CD4-positive, alpha-beta T cell treated with Interleukin-6 for 4 hours (primary cell): ENCODE results near the gene BAG5.

Experiments used
- DNase-seq: peaks from one replicate; pipeline ENCODE4 v3.0.0-alpha.2; 2020; ENCODE audit warnings: mixed read lengths

BAG5 gene

GRCh38 chr14:103546652-103547454 is 15.6 kb downstream of the BAG5 start:
- peak; percentile 85 for DNase-seq

DNA sequence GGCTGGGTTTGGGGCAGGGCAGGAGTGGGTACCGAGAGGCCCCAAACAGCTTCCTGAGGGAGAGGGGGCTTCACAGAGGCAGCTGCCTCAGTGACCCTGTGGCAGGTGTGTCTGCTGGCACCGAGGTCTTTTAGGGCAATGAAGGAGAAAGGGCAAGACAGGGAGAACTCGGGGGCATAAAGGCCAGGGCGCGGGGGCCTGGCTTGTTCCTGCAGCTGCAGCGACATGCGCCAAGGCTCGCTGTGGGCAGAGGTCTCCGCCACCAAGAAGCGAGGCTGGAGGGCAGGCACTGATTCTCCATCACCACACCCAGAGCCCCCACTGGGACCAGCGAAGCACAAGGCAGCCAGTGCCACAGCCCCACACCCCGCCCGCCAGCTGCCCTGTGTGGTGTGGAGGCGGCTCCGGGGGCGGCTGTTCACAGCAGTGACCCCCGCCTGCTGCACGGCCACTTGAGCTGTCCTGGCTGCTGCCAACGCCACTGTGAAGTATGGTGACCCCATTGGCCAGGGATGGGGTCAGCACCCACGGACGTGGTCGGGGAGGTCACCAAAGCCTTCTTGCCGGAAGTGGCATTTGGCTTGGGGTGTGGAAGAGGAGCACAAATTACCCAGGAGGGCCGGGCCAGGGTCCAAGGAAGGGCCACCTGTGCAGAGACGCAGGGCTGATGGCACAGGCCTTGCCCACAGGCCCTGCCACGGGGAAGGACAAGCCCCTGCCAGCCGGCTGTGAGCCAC is 16.4 kb downstream of the BAG5 start:
- no peak for DNase-seq

- no peak for DNase-seq
Measured at GRCh38 chr14:103545219-103545914, 17.1 kb downstream of the BAG5 start.

GRCh38 chr14:103544388-103545218 is 17.9 kb downstream of the BAG5 start:
- DNase-seq, result no peak

- DNase-seq, result no peak
Measured at GRCh38 chr14:103543721-103544387, 18.6 kb downstream of the BAG5 start.

DNA sequence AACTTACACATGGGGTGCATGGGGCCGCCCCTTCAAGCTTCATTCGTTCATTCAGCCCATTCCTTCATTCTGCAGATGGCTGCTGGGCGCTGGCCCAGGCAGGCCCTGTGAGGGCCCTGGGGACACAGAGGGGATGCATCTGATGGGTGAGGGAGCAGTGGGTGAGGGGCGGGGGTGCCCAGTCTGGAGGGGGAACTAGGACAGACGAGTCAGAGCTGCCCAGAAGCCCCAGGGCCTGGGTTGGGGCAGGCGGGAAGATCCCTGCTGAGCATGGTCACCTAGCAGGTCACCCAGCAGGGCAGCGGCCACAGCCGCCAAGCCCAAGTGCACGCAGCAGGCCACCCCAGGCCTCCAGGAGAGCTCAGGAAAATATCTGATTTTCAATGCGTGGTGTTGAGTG is 19.3 kb downstream of the BAG5 start:
- no peak for DNase-seq

DNA sequence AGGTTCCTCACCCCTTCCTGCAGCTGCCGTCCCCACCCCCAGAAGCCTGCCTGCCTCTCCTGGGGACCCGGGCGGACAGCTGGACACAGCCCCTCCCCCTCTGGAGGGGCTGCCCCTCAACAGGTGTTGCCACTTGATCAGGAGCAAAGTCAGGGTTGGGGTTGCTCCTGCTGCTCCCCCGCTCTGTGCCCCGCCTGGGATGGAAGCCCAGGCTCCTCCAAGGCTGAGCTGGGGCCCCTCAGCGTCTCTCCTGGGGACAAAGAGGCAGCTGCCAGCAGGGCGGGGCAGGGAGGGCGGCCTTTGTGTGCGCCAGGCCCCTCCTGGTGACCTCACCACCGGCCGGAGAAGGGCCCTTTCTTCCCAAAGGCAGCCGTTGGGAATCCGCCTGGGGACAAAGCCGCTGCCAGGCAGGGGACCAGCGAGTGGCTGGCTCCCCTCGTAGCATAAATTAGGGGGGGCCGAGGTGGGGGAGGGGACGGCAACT is 19.8 kb downstream of the BAG5 start:
- DNase-seq, result no peak

DNA sequence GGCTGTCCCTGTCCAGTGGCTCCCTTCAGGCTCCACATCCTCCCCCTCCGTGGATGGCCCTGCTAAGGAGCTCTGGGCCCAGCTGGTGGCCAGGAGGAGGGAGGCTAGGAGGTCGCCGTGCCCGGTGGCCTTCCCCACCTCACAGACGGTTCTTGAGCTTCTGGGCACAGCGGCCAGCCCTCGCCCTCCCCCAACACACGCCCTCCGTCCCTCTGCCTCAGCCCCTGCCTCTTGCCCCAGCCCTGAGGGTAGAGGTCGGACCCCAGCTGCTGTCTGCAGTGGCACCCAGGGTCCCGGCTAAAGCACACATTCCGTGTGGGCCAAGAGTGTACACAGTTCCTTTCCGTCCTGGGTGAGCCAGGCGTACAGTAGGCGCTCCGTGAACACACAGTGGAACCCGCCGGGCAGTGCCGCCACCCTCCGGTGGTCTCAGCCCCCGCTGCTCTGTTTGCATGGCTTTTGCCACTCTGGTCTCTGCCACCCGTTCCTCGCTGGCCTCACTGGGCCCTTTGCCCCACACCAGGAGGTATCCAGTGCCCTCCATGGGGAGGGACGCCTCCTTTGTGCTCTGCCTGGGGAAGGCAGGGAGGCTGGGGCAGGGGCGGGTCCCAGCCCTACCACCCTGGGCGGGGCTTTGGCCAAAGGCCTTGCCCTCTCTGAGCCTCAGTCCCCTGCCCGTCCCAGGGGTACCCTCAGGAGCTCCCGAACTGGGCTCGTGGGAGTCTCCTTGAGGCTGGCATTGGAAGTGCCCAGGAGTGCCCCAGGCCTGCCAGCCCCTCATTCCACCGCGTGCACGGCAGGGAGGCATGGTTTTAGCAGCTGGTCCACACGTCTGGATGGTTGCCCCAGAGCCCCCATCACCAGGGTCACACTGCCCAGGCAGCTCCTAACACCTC is 20.5 kb downstream of the BAG5 start:
- DNase-seq, result no peak

- DNase-seq, result no peak
Measured at GRCh38 chr14:103540821-103541708, 21.4 kb downstream of the BAG5 start.

- DNase-seq, result no peak
Measured at GRCh38 chr14:103539056-103539825, 23.2 kb downstream of the BAG5 start.

DNA sequence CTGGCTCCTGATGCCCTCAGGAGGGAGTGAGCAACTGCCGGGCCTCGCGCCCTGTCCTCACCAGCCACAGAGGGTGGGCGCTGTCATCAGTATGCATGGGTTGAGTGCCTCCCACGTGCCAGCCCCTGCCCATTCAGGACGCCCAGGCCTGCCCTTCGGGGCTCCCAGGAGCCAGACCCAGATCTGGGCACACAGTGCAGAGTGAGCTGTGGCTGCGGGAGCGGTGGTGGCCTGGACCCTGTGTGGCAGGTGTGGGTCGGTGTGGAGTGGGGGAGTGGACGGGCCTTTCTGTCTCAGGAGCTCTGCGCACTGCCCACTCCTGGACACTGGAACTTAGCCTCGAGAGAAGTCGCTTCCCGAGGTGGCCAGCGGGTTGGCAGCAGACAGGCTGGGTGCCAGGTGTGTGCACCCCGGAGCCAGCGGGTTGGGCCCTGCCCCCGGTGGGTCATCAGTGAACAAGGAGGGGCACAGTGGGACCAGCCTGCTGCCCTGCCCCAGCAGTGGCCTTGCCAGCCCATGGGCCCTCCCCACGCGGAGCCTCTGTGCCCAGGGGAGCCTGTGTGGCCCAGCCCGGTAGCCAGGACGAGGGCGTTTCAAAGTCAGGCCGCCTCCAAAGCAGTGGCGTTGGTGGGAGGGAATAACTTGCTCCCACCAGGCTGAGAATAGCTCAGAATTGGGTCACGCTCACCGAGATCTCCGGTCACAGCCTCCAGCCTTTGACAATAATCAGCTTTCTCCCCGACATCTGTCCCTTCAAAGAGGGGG is 24.0 kb downstream of the BAG5 start:
- DNase-seq, result no peak

GRCh38 chr14:103537175-103537990 is 25.1 kb downstream of the BAG5 start:
- DNase-seq, result no peak

DNA sequence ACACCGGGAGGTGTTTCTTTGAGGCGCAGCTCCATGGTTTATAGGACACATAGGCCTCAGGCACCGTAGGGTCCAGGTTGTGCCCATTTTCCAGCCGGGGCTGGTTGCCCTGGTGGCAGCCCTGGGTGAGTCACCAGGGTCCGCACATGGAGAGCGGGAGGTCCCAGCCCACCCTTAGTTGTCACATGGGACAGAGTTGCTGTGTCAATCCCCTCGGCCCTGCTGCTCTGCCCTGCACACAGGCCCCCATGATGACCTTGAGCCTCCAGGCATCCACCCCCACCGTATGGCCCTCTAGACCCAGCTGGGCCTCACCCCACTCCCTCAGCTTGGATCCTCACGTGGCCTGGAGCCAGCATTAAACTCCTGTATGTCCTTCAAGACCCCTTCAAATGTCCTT is 25.8 kb downstream of the BAG5 start:
- no peak for DNase-seq

GRCh38 chr14:103535891-103536565 is 26.4 kb downstream of the BAG5 start:
- no peak for DNase-seq

GRCh38 chr14:103535081-103535890 is 27.2 kb downstream of the BAG5 start:
- no peak for DNase-seq

- DNase-seq, result no peak
Measured at GRCh38 chr14:103534576-103535061, 27.8 kb downstream of the BAG5 start.
